B cell (primary cell): ENCODE measurements around the gene TSPAN15. TPM values are rescaled to one million over a fixed set of nuclear protein-coding genes. Genes with fewer than 3 reads are reported as not detected.

Experiments used
- ATAC-seq: fragments of 200-7000 bp; cut with Tn5 transposase; one replicate; pipeline ENCODE4 v1.10.0; 2021; ENCODE audit warnings: low read depth, mild to moderate bottlenecking, moderate number of reproducible peaks, moderate library complexity
- CTCF ChIA-PET: fragments of 350-600 bp; sonication (Branson Sonifier 250); formaldehyde crosslinking; loops from one replicate; lab custom pipeline; 2021; ENCODE audit warnings: antibody characterized with exemption, inconsistent platforms; lab: Charles Lee
- POLR2A ChIA-PET: fragments of 350-600 bp; sonication (Branson Sonifier 250); formaldehyde crosslinking; loops from one replicate; lab custom pipeline; 2021; ENCODE audit warnings: antibody characterized with exemption; lab: Charles Lee
- DNase-seq: peaks from one replicate; pipeline ENCODE4 v3.0.0; 2013
- H2AFZ ChIP-seq: 2 replicates; pipeline ENCODE4 v1.6.1; 2012; ENCODE audit warnings: mild to moderate bottlenecking, low read depth, low read length; ENCODE audit not compliant: insufficient read depth, poor library complexity, severe bottlenecking
- H3K27ac ChIP-seq, 2 donors: 1 replicate in 1 of 2; 2 replicates in 1 of 2; pipeline ENCODE4 v1.5.1; 2012 to 2013; ENCODE audit warnings: low read length in 2 of 2, mild to moderate bottlenecking in 2 of 2, moderate library complexity in 1 of 2
- H3K27me3 ChIP-seq, 4 experiments: fragments of 200-600 bp in 1 of 4; sonication (generic) in 1 of 4; replicated peaks in 1 of 4; 1 replicate in 2 of 4; 2 replicates in 2 of 4; pipeline versions ENCODE4 v1.6.1 to v1.7.0; 2013 to 2016; ENCODE audit warnings: low read length in 3 of 4, mild to moderate bottlenecking in 2 of 4, mixed read lengths in 1 of 4, moderate library complexity in 1 of 4; ENCODE audit not compliant: insufficient read depth in 4 of 4, control insufficient read depth in 3 of 4; ENCODE audit errors: control extremely low read depth in 1 of 4
- H3K36me3 ChIP-seq, 2 experiments: replicated peaks in 1 of 2; 1 replicate in 1 of 2; 2 replicates in 1 of 2; pipeline versions ENCODE4 v1.6.1 to v1.7.1; 2013; ENCODE audit warnings: low read length in 1 of 2; ENCODE audit not compliant: insufficient read depth in 2 of 2, control insufficient read depth in 1 of 2; ENCODE audit errors: control extremely low read depth in 1 of 2, extremely low read depth in 1 of 2
- H3K4me1 ChIP-seq, 2 donors: fragments of 200-600 bp in 1 of 2; sonication (generic) in 1 of 2; 1 replicate in 1 of 2; 2 replicates in 1 of 2; pipeline versions ENCODE4 v1.5.1 to v1.6.1; 2013 to 2017; ENCODE audit warnings: low read length in 2 of 2; ENCODE audit not compliant: control insufficient read depth in 2 of 2, insufficient read depth in 2 of 2
- H3K4me2 ChIP-seq: replicated peaks from 2 replicates; pipeline ENCODE3; 2012; ENCODE audit warnings: mild to moderate bottlenecking, low read depth, low read length; ENCODE audit not compliant: poor library complexity, severe bottlenecking
- H3K4me3 ChIP-seq, 5 experiments: fragments of 200-600 bp in 1 of 5; sonication (generic) in 1 of 5; 1 replicate in 3 of 5; 2 replicates in 2 of 5; pipeline versions ENCODE4 v1.5.1 to v1.7.0; 2011 to 2016; ENCODE audit warnings: low read length in 4 of 5, mild to moderate bottlenecking in 4 of 5, low read depth in 2 of 5, control low read depth in 1 of 5, moderate library complexity in 1 of 5; ENCODE audit not compliant: insufficient read depth in 1 of 5; ENCODE audit errors: control extremely low read depth in 1 of 5, extremely low read depth in 1 of 5
- H3K79me2 ChIP-seq: fragments of 200-600 bp; sonication (generic); one replicate; pipeline ENCODE4 v1.6.0; 2016; ENCODE audit warnings: low read length; ENCODE audit not compliant: control insufficient read depth, insufficient read depth
- H3K9ac ChIP-seq: fragments of 200-600 bp; sonication (generic); 2 replicates; pipeline ENCODE4 v1.6.1; 2017; ENCODE audit warnings: mild to moderate bottlenecking, low read length, moderate library complexity
- H3K9me3 ChIP-seq, 3 donors: one replicate each; pipeline versions ENCODE4 v1.6.1 to v1.7.1; 2013; ENCODE audit warnings: low read length in 2 of 3; ENCODE audit not compliant: control insufficient read depth in 2 of 3, insufficient read depth in 1 of 3; ENCODE audit errors: control extremely low read depth in 1 of 3
- H4K20me1 ChIP-seq: 2 replicates; pipeline ENCODE4 v1.6.0; 2012; ENCODE audit warnings: mild to moderate bottlenecking, low read length; ENCODE audit not compliant: insufficient read depth, control insufficient read depth, poor library complexity, severe bottlenecking
- H3K27ac Mint-ChIP-seq: one replicate; pipeline ENCODE4 v1.8.0; 2021; ENCODE audit warnings: mixed read lengths
- H3K27me3 Mint-ChIP-seq: one replicate; pipeline ENCODE4 v1.8.0; 2021; ENCODE audit warnings: mixed read lengths
- H3K4me1 Mint-ChIP-seq: one replicate; pipeline ENCODE4 v1.8.0; 2021; ENCODE audit warnings: mixed read lengths
- H3K4me3 Mint-ChIP-seq: one replicate; pipeline ENCODE4 v1.8.0; 2021; ENCODE audit warnings: mixed read lengths
- H3K9me3 Mint-ChIP-seq: one replicate; pipeline ENCODE4 v1.8.0; 2022; ENCODE audit warnings: mixed read lengths; ENCODE audit not compliant: insufficient read depth
- EZH2 ChIP-seq: IDR thresholded peaks from 2 replicates; pipeline ENCODE4 v1.6.1; 2012; ENCODE audit warnings: borderline replicate concordance, low read depth, mild to moderate bottlenecking, moderate library complexity, low read length; ENCODE audit not compliant: insufficient read depth, poor library complexity, severe bottlenecking
- WGBS: methylation state at CpG from one replicate; pipeline ENCODE4 v1.1.5; 2013; ENCODE audit warnings: missing lambda C conversion rate; ENCODE audit not compliant: insufficient coverage; 5-methylcytosine and 5-hydroxymethylcytosine counted together
- intact Hi-C: fragments of 100-400 bp; cut with micrococcal nuclease; formaldehyde crosslinking; loops from one replicate; pipeline ENCODE4 v1.10.0; 2022
- polyA plus RNA-seq: library from polyadenylated mRNA; depleted of rRNA; stranded (reverse); fragments of >200 nt; gene quantifications from 2 replicates; pipeline ENCODE4 v1.2.3, GENCODE V29; 2012
- total RNA-seq, 2 donors: library from RNA; stranded (reverse); fragments of 120-200 nt in 1 of 2; gene quantifications; 1 replicate in 1 of 2; 2 replicates in 1 of 2; pipeline versions ENCODE4 v1.2.3 to v1.2.4, GENCODE V29; 2013 to 2022
- TF ChIP-seq, protein P1 (sequence below): fragments of 200-600 bp; IDR thresholded peaks from one replicate; pipeline ENCODE4 v1.8.0; 2022; ENCODE audit warnings: antibody characterized with exemption, mild to moderate bottlenecking

Gene TSPAN15
- total and polyA plus RNA-seq, 2 donors (not counting 1 experiment from before 2014, with no cell fraction given), result 0.13 to 0.52 TPM

DNA sequence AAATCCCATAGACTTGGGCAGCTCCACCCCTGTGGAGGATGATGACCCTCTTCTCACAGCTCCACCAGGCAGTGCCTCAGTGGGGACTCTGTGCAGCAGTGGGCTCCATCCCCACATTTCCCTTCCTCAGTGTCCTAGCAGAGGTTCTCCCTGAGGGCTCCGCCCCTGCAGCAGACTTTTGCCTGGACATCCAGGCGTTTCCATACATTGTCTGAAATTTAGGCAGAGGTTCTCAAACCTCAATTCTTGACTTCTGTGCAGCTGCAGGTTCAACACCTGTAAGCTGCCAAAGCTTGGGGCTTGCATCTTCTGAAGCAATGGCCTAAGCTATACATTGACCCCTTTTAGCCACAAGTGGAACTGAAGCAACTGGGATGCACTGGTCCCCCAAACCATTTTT, 90.2 kb downstream of the TSPAN15 start:
- CTCF ChIA-PET, result no interaction called here
- no peak overlapping the region for H3K4me3 ChIP-seq
- Mint-ChIP-seq H3K9me3 (peaks cover 17% of the 10 kb centered on the region), H3K27ac (no peak overlapping the region), H3K4me3 (no peak overlapping the region), H3K27me3 (peaks cover 15% of the 10 kb centered on the region), H3K4me1 (no peaks in the 10 kb centered on the region)
- H3K27ac ChIP-seq, result no peak overlapping the region
- H3K9me3 ChIP-seq, result peaks cover 0 to 33% (median 8%) of the 10 kb centered on the region in 3 donors
- no peak overlapping the region for H3K9ac ChIP-seq
- H4K20me1 ChIP-seq, result no peaks in the 10 kb centered on the region
- H3K79me2 ChIP-seq, result no peaks in the 10 kb centered on the region
- no peak for TF ChIP-seq EZH2
- TF ChIP-seq, protein P1, sequence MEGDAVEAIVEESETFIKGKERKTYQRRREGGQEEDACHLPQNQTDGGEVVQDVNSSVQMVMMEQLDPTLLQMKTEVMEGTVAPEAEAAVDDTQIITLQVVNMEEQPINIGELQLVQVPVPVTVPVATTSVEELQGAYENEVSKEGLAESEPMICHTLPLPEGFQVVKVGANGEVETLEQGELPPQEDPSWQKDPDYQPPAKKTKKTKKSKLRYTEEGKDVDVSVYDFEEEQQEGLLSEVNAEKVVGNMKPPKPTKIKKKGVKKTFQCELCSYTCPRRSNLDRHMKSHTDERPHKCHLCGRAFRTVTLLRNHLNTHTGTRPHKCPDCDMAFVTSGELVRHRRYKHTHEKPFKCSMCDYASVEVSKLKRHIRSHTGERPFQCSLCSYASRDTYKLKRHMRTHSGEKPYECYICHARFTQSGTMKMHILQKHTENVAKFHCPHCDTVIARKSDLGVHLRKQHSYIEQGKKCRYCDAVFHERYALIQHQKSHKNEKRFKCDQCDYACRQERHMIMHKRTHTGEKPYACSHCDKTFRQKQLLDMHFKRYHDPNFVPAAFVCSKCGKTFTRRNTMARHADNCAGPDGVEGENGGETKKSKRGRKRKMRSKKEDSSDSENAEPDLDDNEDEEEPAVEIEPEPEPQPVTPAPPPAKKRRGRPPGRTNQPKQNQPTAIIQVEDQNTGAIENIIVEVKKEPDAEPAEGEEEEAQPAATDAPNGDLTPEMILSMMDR, result no peak
- ATAC-seq (no peak), DNase-seq (no peak)
- intact Hi-C loops, result no loop called here
- H2AFZ ChIP-seq, result no peak overlapping the region
- no peak overlapping the region for H3K4me2 ChIP-seq
- POLR2A ChIA-PET, result no interaction called here
- H3K27me3 ChIP-seq, result peaks cover 0 to 4% (median 0%) of the 10 kb centered on the region in 4 experiments
- H3K36me3 ChIP-seq, result no peaks in the 10 kb centered on the region
- no peaks in the 10 kb centered on the region for H3K4me1 ChIP-seq
- 54% methylated on average over 2 of the region's 2 CpGs for WGBS

DNA sequence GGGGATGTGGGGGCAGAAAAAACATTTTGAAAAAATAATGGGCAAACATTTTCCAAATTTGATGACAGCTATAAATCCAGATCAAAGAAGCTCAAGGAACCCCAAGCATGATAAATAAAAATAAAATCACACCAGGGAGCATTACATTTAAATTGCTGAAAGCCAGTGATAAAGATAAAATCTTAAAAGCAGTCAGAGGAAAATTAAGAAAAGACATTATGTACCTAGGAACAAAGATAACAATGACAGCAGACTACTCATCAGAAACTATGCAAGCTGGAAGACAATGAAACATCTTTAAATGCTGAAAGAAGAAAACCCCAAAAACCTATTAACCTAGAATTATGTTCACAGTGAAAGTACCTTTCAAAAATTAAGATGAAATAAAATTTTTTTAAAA, 98.7 kb downstream of the TSPAN15 start:
- no peak overlapping the region for H3K9ac ChIP-seq
- DNase-seq (no peak), ATAC-seq (no peak)
- H3K27me3 ChIP-seq, result peaks cover 0 to 15% (median 0%) of the 10 kb centered on the region in 4 experiments
- peaks cover 15% of the 10 kb centered on the region for H3K9me3 Mint-ChIP-seq
- no peak overlapping the region for H3K4me2 ChIP-seq
- CTCF ChIA-PET, result no interaction called here
- H4K20me1 ChIP-seq, result no peaks in the 10 kb centered on the region
- no peak overlapping the region for H3K27ac Mint-ChIP-seq
- H3K4me3 Mint-ChIP-seq, result no peak overlapping the region
- no peak overlapping the region for H3K27ac ChIP-seq
- no peak overlapping the region for H3K4me3 ChIP-seq
- H3K4me1 ChIP-seq, result no peaks in the 10 kb centered on the region
- no peak overlapping the region for H2AFZ ChIP-seq
- POLR2A ChIA-PET, result no interaction called here
- no peaks in the 10 kb centered on the region for H3K36me3 ChIP-seq
- no peaks in the 10 kb centered on the region for H3K79me2 ChIP-seq
- TF ChIP-seq, protein P1, result no peak
- no peak for TF ChIP-seq EZH2
- peaks cover 0 to 26% (median 17%) of the 10 kb centered on the region in 3 donors for H3K9me3 ChIP-seq
- H3K4me1 Mint-ChIP-seq, result no peaks in the 10 kb centered on the region
- H3K27me3 Mint-ChIP-seq, result peaks cover 37% of the 10 kb centered on the region
- intact Hi-C loops, result no loop called here
